ENCODE data around the gene PSMA1. TPM values are rescaled to one million over a fixed set of nuclear protein-coding genes. Genes with fewer than 3 reads are reported as not detected.

The PSMA1 gene
- polyA plus RNA-seq, 1 donor from 2014 or later: 322 TPM

DNA sequence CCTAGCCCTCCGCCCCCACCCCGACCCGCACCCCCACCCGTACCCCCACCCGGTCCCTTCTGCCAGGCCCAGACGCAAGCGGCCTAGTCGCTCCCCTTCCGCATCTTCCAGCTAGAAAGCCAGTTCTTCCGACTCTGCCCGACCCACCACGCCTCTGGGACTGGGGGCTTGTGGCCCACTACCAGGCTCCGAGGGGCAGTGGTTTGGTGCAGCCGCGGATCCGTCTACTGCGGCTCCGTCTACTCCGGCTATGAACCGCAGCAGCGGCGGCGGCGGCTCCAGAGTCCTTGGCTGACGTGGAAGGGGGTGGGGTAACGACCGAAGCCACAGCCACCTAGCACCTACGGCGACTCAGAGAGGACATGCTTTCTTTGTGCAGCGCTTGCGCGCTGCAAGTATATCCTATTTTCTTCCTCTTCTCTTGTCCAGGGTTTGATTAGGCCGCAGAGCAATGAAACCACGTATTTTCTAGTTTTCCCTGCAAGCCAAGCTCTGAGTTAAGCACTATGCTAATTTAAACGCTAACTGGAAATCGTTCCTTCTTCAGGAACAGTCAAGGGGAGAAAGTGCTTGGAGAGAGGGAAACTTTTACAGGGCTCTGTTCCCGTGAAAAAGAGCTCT lies 20.5 kb downstream of the PSMA1 start, which contains the start of gene COPB1:
COPB1 (minus strand) TSS at position 252 of the 621 bp plus-strand sequence. CDS start 883 bp downstream, outside the sequence.
- H3F3A ChIP-seq (ENCODE audit: insufficient read depth, low read length, poor library complexity, severe bottlenecking): no peaks in the 10 kb centered on the region
- H3K4me2 ChIP-seq (ENCODE audit: low read length): peak within 1 kb of the TSS; percentile 89
- peaks cover 7% of the 10 kb centered on the region for H3K36me3 ChIP-seq (ENCODE audit: insufficient read depth, low read length)
- peak within 1 kb of the TSS; percentile 92 for H3K9ac ChIP-seq (ENCODE audit: low read length)
- H3K27ac ChIP-seq (ENCODE audit: low read length): peak within 1 kb of the TSS; percentile 90
- H3K9me2 ChIP-seq (ENCODE audit: insufficient read depth, low read length): no peaks in the 10 kb centered on the region
- peak within 1 kb of the TSS; percentile 71 for H2AFZ ChIP-seq (ENCODE audit: low read depth, low read length)
- H3K79me2 ChIP-seq (replicated peaks; ENCODE audit: insufficient read depth, low read length): peaks cover 19% of the 10 kb centered on the region
- TF ChIP-seq, protein P1, sequence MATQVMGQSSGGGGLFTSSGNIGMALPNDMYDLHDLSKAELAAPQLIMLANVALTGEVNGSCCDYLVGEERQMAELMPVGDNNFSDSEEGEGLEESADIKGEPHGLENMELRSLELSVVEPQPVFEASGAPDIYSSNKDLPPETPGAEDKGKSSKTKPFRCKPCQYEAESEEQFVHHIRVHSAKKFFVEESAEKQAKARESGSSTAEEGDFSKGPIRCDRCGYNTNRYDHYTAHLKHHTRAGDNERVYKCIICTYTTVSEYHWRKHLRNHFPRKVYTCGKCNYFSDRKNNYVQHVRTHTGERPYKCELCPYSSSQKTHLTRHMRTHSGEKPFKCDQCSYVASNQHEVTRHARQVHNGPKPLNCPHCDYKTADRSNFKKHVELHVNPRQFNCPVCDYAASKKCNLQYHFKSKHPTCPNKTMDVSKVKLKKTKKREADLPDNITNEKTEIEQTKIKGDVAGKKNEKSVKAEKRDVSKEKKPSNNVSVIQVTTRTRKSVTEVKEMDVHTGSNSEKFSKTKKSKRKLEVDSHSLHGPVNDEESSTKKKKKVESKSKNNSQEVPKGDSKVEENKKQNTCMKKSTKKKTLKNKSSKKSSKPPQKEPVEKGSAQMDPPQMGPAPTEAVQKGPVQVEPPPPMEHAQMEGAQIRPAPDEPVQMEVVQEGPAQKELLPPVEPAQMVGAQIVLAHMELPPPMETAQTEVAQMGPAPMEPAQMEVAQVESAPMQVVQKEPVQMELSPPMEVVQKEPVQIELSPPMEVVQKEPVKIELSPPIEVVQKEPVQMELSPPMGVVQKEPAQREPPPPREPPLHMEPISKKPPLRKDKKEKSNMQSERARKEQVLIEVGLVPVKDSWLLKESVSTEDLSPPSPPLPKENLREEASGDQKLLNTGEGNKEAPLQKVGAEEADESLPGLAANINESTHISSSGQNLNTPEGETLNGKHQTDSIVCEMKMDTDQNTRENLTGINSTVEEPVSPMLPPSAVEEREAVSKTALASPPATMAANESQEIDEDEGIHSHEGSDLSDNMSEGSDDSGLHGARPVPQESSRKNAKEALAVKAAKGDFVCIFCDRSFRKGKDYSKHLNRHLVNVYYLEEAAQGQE (IDR thresholded peaks at IDR 0.05; ENCODE audit: borderline replicate concordance): peak; percentile 83
- TF ChIP-seq TAF1 (IDR thresholded peaks at IDR 0.05; ENCODE audit: low read depth) (no peak), MXI1 (conservative IDR thresholded peaks at IDR 0.05; ENCODE audit: poor library complexity, severe bottlenecking) (peak; percentile 52), SMC3 (conservative IDR thresholded peaks at IDR 0.05; ENCODE audit: poor library complexity) (no peak), EZH2 (IDR thresholded peaks at IDR 0.05; ENCODE audit: borderline replicate concordance, insufficient read depth, low read length, poor library complexity, severe bottlenecking) (no peak), POLR2AphosphoS5 (IDR thresholded peaks at IDR 0.05) (peak; percentile 96), RAD21 (conservative IDR thresholded peaks at IDR 0.05) (peak; percentile 19)
- TF ChIP-seq, protein P2, sequence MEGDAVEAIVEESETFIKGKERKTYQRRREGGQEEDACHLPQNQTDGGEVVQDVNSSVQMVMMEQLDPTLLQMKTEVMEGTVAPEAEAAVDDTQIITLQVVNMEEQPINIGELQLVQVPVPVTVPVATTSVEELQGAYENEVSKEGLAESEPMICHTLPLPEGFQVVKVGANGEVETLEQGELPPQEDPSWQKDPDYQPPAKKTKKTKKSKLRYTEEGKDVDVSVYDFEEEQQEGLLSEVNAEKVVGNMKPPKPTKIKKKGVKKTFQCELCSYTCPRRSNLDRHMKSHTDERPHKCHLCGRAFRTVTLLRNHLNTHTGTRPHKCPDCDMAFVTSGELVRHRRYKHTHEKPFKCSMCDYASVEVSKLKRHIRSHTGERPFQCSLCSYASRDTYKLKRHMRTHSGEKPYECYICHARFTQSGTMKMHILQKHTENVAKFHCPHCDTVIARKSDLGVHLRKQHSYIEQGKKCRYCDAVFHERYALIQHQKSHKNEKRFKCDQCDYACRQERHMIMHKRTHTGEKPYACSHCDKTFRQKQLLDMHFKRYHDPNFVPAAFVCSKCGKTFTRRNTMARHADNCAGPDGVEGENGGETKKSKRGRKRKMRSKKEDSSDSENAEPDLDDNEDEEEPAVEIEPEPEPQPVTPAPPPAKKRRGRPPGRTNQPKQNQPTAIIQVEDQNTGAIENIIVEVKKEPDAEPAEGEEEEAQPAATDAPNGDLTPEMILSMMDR (IDR thresholded peaks at IDR 0.05; ENCODE audit: poor library complexity, severe bottlenecking): no peak
- H3K27me3 ChIP-seq (ENCODE audit: insufficient read depth, low read depth, low read length): no peaks in the 10 kb centered on the region
- no peaks in the 10 kb centered on the region for H3K9me3 ChIP-seq (ENCODE audit: low read length)
- no peaks in the 10 kb centered on the region for H4K20me1 ChIP-seq (ENCODE audit: insufficient read depth)
- H3K4me3 ChIP-seq (ENCODE audit: low read length): peak within 1 kb of the TSS; percentile 86

DNA sequence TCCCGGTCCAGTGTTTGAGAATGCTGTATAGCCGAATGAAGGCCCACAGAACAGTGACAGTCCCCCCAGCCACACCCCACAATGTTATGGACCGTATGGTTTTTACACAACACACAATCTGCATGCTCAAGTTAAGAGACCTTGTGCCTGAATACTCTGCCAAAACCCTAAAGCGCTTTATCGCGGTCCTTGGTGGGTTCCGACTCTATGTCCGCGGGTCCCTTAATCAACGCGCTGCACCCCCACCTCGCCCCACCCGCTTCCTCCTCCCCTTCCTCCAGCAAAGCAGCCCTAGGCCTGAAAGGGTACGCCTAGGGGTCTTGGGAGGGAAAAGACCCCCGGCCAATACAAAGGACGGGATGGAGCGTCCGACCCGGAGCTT lies 21.0 kb downstream of the PSMA1 start:
- Histone ChIP-seq H3K27ac (ENCODE audit: low read length) (peak overlapping the region; percentile 90), H3F3A (ENCODE audit: insufficient read depth, low read length, poor library complexity, severe bottlenecking) (no peaks in the 10 kb centered on the region), H3K79me2 (replicated peaks; ENCODE audit: insufficient read depth, low read length) (peaks cover 19% of the 10 kb centered on the region), H3K4me3 (ENCODE audit: low read length) (peak overlapping the region; percentile 86), H3K9ac (ENCODE audit: low read length) (peak overlapping the region; percentile 92), H2AFZ (ENCODE audit: low read depth, low read length) (peak overlapping the region; percentile 62), H3K9me3 (ENCODE audit: low read length) (no peaks in the 10 kb centered on the region), H4K20me1 (ENCODE audit: insufficient read depth) (no peaks in the 10 kb centered on the region), H3K36me3 (ENCODE audit: insufficient read depth, low read length) (peaks cover 9% of the 10 kb centered on the region), H3K9me2 (ENCODE audit: insufficient read depth, low read length) (no peaks in the 10 kb centered on the region), H3K4me2 (ENCODE audit: low read length) (peak overlapping the region; percentile 47), H3K27me3 (ENCODE audit: insufficient read depth, low read depth, low read length) (no peaks in the 10 kb centered on the region)
- no peak for TF ChIP-seq EZH2 (IDR thresholded peaks at IDR 0.05; ENCODE audit: borderline replicate concordance, insufficient read depth, low read length, poor library complexity, severe bottlenecking)
- TF ChIP-seq, protein P1 (IDR thresholded peaks at IDR 0.05; ENCODE audit: borderline replicate concordance): no peak
- TF ChIP-seq MXI1 (conservative IDR thresholded peaks at IDR 0.05; ENCODE audit: poor library complexity, severe bottlenecking): no peak
- TF ChIP-seq RAD21 (conservative IDR thresholded peaks at IDR 0.05): no peak
- no peak for TF ChIP-seq TAF1 (IDR thresholded peaks at IDR 0.05; ENCODE audit: low read depth)
- no peak for TF ChIP-seq SMC3 (conservative IDR thresholded peaks at IDR 0.05; ENCODE audit: poor library complexity)
- TF ChIP-seq POLR2AphosphoS5 (IDR thresholded peaks at IDR 0.05): no peak
- TF ChIP-seq, protein P2 (IDR thresholded peaks at IDR 0.05; ENCODE audit: poor library complexity, severe bottlenecking): no peak
- no peak for TF ChIP-seq EP300 (conservative IDR thresholded peaks at IDR 0.05; ENCODE audit: poor library complexity, severe bottlenecking)

All from neural cell (in vitro differentiated cells).